ENCODE measurements around the gene PPP1R37.

PPP1R37 gene

DNA sequence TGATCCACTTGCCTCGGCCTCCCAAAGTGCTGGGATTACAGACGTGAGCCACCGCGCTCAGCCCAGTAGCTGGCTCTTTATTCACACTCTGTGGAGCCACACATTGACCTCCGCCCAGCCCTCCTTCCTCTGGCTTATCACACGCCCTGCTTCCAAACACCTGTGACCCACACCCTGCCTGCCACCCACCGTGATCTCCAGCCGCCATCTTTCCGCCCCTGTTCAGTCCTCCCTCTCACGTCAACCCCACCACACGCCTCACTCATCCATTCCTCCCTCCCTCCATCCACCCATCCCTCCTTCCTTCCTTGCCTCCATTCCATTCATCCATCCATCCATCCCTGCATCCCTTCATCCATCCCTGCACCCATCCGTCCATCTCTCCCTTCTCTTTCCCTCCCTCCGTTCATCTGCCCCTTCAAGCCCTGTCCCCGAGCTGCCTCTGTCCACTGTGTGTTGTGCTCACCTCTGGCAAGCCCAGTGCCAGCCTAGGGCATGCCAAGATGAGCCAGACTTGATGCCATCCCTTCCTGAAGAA is 34.3 kb upstream of the PPP1R37 start:
- H2BK15ac ChIP-seq (replicated peaks; ENCODE audit: low read depth) = no peak overlapping the region
- no peak overlapping the region for H3K56ac ChIP-seq (ENCODE audit: low read length)
- no peak overlapping the region for H3K18ac ChIP-seq (ENCODE audit: low read length)
- H3K9ac ChIP-seq (ENCODE audit: low read length) = no peak overlapping the region
- peaks cover 6% of the 10 kb centered on the region for H3K79me1 ChIP-seq (ENCODE audit: low read length)
- peaks cover 27% of the 10 kb centered on the region for H3K36me3 ChIP-seq (ENCODE audit: control insufficient read depth, insufficient read depth, low read length)
- no peak overlapping the region for H3K4me3 ChIP-seq (ENCODE audit: low read length)
- no peak overlapping the region for H2AK5ac ChIP-seq (ENCODE audit: low read length)
- no peaks in the 10 kb centered on the region for H3K27me3 ChIP-seq (ENCODE audit: insufficient read depth, low read length, poor library complexity)
- H3K4ac ChIP-seq (ENCODE audit: low read depth, low read length) = no peak overlapping the region
- H3K4me1 ChIP-seq (ENCODE audit: control insufficient read depth, low read depth, low read length) = no peaks in the 10 kb centered on the region
- WGBS (ENCODE audit: extremely low coverage, insufficient coverage, low lambda C conversion rate) = 100% methylated on average over 1 of the region's 14 CpGs
- no peak overlapping the region for H2BK5ac ChIP-seq (ENCODE audit: low read length)
- no peaks in the 10 kb centered on the region for H3K79me2 ChIP-seq (ENCODE audit: control insufficient read depth, insufficient read depth, low read length)
- no peak overlapping the region for H2BK120ac ChIP-seq (ENCODE audit: low read depth, low read length)
- no peak overlapping the region for H4K8ac ChIP-seq (ENCODE audit: low read depth, low read length)
- H3K23ac ChIP-seq (ENCODE audit: low read length) = no peak overlapping the region
- no peak overlapping the region for H3K4me2 ChIP-seq (ENCODE audit: low read length)
- no peak for DNase-seq
- no peak overlapping the region for H4K5ac ChIP-seq (ENCODE audit: low read length)
- H3K27ac ChIP-seq (ENCODE audit: low read depth, low read length) = no peak overlapping the region

DNA sequence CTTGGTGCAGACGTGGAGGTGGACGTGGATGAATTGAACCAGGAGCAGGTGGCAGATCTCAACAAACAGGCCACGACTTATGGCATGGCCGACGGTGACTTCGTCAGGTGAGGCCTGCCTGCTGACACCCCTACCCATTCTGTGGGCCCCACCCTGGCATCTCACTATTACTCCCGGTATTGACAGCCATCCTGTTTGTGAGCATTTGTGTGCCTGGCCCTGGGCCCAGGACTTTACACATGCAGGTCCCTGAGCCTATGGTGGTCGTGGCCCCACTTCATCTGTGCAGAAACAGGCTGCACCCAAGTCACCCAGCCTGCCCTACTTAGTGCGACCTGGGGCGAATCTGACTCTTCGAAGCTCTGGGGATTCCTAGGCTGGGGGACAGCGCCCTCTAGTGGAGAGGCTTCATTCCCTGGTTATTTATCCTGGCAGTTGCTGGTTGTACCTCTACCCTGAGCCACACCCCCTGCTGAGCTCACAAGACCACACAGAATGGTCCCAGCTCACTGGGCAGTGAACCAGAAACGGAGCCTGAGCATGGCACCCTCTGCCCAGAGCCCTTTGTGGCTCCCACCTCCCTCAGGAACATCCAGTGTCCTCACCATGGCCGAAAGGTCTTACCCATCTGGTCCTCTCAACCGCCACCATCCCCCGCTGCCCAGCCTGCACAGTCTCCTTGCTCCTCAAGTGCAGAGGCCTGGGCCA is 33.6 kb upstream of the PPP1R37 start:
- peaks cover 6% of the 10 kb centered on the region for H3K79me1 ChIP-seq (ENCODE audit: low read length)
- H2BK120ac ChIP-seq (ENCODE audit: low read depth, low read length) = no peak overlapping the region
- H3K36me3 ChIP-seq (ENCODE audit: control insufficient read depth, insufficient read depth, low read length) = peaks cover 28% of the 10 kb centered on the region
- no peaks in the 10 kb centered on the region for H3K4me1 ChIP-seq (ENCODE audit: control insufficient read depth, low read depth, low read length)
- H3K27ac ChIP-seq (ENCODE audit: low read depth, low read length) = no peak overlapping the region
- no peaks in the 10 kb centered on the region for H3K27me3 ChIP-seq (ENCODE audit: insufficient read depth, low read length, poor library complexity)
- no peak overlapping the region for H4K5ac ChIP-seq (ENCODE audit: low read length)
- no peaks in the 10 kb centered on the region for H3K79me2 ChIP-seq (ENCODE audit: control insufficient read depth, insufficient read depth, low read length)
- H3K4ac ChIP-seq (ENCODE audit: low read depth, low read length) = no peak overlapping the region
- no peak overlapping the region for H2BK5ac ChIP-seq (ENCODE audit: low read length)
- no peak overlapping the region for H3K23ac ChIP-seq (ENCODE audit: low read length)
- no peak overlapping the region for H3K4me3 ChIP-seq (ENCODE audit: low read length)
- WGBS (ENCODE audit: extremely low coverage, insufficient coverage, low lambda C conversion rate) = no CpG with 5 or more reads among the region's 16 CpGs
- no peak overlapping the region for H3K56ac ChIP-seq (ENCODE audit: low read length)
- no peak overlapping the region for H3K9ac ChIP-seq (ENCODE audit: low read length)
- H2BK15ac ChIP-seq (replicated peaks; ENCODE audit: low read depth) = no peak overlapping the region
- no peak overlapping the region for H3K4me2 ChIP-seq (ENCODE audit: low read length)
- H3K18ac ChIP-seq (ENCODE audit: low read length) = no peak overlapping the region
- no peak overlapping the region for H2AK5ac ChIP-seq (ENCODE audit: low read length)
- peak; percentile 90 for DNase-seq
- no peak overlapping the region for H4K8ac ChIP-seq (ENCODE audit: low read depth, low read length)

- no peak overlapping the region for H2BK120ac ChIP-seq (ENCODE audit: low read depth, low read length)
- DNase-seq = no peak
- peaks cover 26% of the 10 kb centered on the region for H3K36me3 ChIP-seq (ENCODE audit: control insufficient read depth, insufficient read depth, low read length)
- no peak overlapping the region for H3K18ac ChIP-seq (ENCODE audit: low read length)
- WGBS (ENCODE audit: extremely low coverage, insufficient coverage, low lambda C conversion rate) = no CpG with 5 or more reads among the region's 4 CpGs
- H3K27ac ChIP-seq (ENCODE audit: low read depth, low read length) = no peak overlapping the region
- H3K27me3 ChIP-seq (ENCODE audit: insufficient read depth, low read length, poor library complexity) = no peaks in the 10 kb centered on the region
- H3K79me2 ChIP-seq (ENCODE audit: control insufficient read depth, insufficient read depth, low read length) = no peaks in the 10 kb centered on the region
- no peak overlapping the region for H3K4ac ChIP-seq (ENCODE audit: low read depth, low read length)
- no peak overlapping the region for H3K56ac ChIP-seq (ENCODE audit: low read length)
- H2BK15ac ChIP-seq (replicated peaks; ENCODE audit: low read depth) = no peak overlapping the region
- no peak overlapping the region for H3K9ac ChIP-seq (ENCODE audit: low read length)
- no peaks in the 10 kb centered on the region for H3K4me1 ChIP-seq (ENCODE audit: control insufficient read depth, low read depth, low read length)
- no peak overlapping the region for H3K4me2 ChIP-seq (ENCODE audit: low read length)
- H4K8ac ChIP-seq (ENCODE audit: low read depth, low read length) = no peak overlapping the region
- H4K5ac ChIP-seq (ENCODE audit: low read length) = no peak overlapping the region
- no peak overlapping the region for H3K4me3 ChIP-seq (ENCODE audit: low read length)
- no peak overlapping the region for H3K23ac ChIP-seq (ENCODE audit: low read length)
- H2BK5ac ChIP-seq (ENCODE audit: low read length) = no peak overlapping the region
- H2AK5ac ChIP-seq (ENCODE audit: low read length) = no peak overlapping the region
- H3K79me1 ChIP-seq (ENCODE audit: low read length) = peaks cover 8% of the 10 kb centered on the region
Measured at GRCh38 chr19:45061965-45062364, 31.0 kb upstream of the PPP1R37 start.

GRCh38 chr19:45063851-45064801 is 28.9 kb upstream of the PPP1R37 start:
- Histone ChIP-seq H3K36me3 (ENCODE audit: control insufficient read depth, insufficient read depth, low read length) (peaks cover 28% of the 10 kb centered on the region), H4K5ac (ENCODE audit: low read length) (no peak overlapping the region), H3K4me3 (ENCODE audit: low read length) (no peak overlapping the region), H3K9ac (ENCODE audit: low read length) (no peak overlapping the region), H3K4me2 (ENCODE audit: low read length) (no peak overlapping the region), H3K23ac (ENCODE audit: low read length) (no peak overlapping the region), H3K4me1 (ENCODE audit: control insufficient read depth, low read depth, low read length) (no peaks in the 10 kb centered on the region), H3K18ac (ENCODE audit: low read length) (no peak overlapping the region), H2BK15ac (replicated peaks; ENCODE audit: low read depth) (no peak overlapping the region), H4K8ac (ENCODE audit: low read depth, low read length) (no peak overlapping the region), H2BK5ac (ENCODE audit: low read length) (no peak overlapping the region), H3K79me1 (ENCODE audit: low read length) (peaks cover 8% of the 10 kb centered on the region), H2BK120ac (ENCODE audit: low read depth, low read length) (no peak overlapping the region), H2AK5ac (ENCODE audit: low read length) (no peak overlapping the region), H3K79me2 (ENCODE audit: control insufficient read depth, insufficient read depth, low read length) (no peaks in the 10 kb centered on the region), H3K56ac (ENCODE audit: low read length) (no peak overlapping the region), H3K4ac (ENCODE audit: low read depth, low read length) (no peak overlapping the region), H3K27ac (ENCODE audit: low read depth, low read length) (no peak overlapping the region), H3K27me3 (ENCODE audit: insufficient read depth, low read length, poor library complexity) (no peaks in the 10 kb centered on the region)
- no peak for DNase-seq
- no CpG with 5 or more reads among the region's 85 CpGs for WGBS (ENCODE audit: extremely low coverage, insufficient coverage, low lambda C conversion rate)

GRCh38 chr19:45066921-45067661 is 25.9 kb upstream of the PPP1R37 start:
- Histone ChIP-seq H3K36me3 (ENCODE audit: control insufficient read depth, insufficient read depth, low read length) (peaks cover 17% of the 10 kb centered on the region), H2BK15ac (replicated peaks; ENCODE audit: low read depth) (no peak overlapping the region)

More at GRCh38 chr19:45066921-45067661, 25.9 kb upstream of the PPP1R37 start:
- no peak overlapping the region for H3K27ac ChIP-seq (ENCODE audit: low read depth, low read length)
- H3K4ac ChIP-seq (ENCODE audit: low read depth, low read length) = no peak overlapping the region
- no CpG with 5 or more reads among the region's 38 CpGs for WGBS (ENCODE audit: extremely low coverage, insufficient coverage, low lambda C conversion rate)
- H3K23ac ChIP-seq (ENCODE audit: low read length) = no peak overlapping the region
- H3K4me1 ChIP-seq (ENCODE audit: control insufficient read depth, low read depth, low read length) = no peaks in the 10 kb centered on the region
- H2BK120ac ChIP-seq (ENCODE audit: low read depth, low read length) = no peak overlapping the region
- H3K56ac ChIP-seq (ENCODE audit: low read length) = no peak overlapping the region
- H3K79me1 ChIP-seq (ENCODE audit: low read length) = peaks cover 3% of the 10 kb centered on the region
- H3K18ac ChIP-seq (ENCODE audit: low read length) = no peak overlapping the region
- no peak overlapping the region for H4K8ac ChIP-seq (ENCODE audit: low read depth, low read length)
- H3K4me2 ChIP-seq (ENCODE audit: low read length) = no peak overlapping the region
- H3K27me3 ChIP-seq (ENCODE audit: insufficient read depth, low read length, poor library complexity) = no peaks in the 10 kb centered on the region
- no peak overlapping the region for H3K9ac ChIP-seq (ENCODE audit: low read length)
- no peak overlapping the region for H3K4me3 ChIP-seq (ENCODE audit: low read length)
- no peaks in the 10 kb centered on the region for H3K79me2 ChIP-seq (ENCODE audit: control insufficient read depth, insufficient read depth, low read length)
- no peak overlapping the region for H2AK5ac ChIP-seq (ENCODE audit: low read length)
- no peak for DNase-seq
- H4K5ac ChIP-seq (ENCODE audit: low read length) = no peak overlapping the region
- H2BK5ac ChIP-seq (ENCODE audit: low read length) = no peak overlapping the region
